WERI-Rb-1 (cell line): ENCODE measurements around the gene OBP2A.

Source experiments
- DNase-seq: peaks from one replicate; pipeline ENCODE4 v3.0.0-alpha.2; 2020
- H3K27ac ChIP-seq: fragments of 250-450 bp; sonication (Bioruptor Pico); 2 replicates; pipeline ENCODE4 v1.5.1; 2020; ENCODE audit warnings: mild to moderate bottlenecking, moderate library complexity
- H3K27me3 ChIP-seq: fragments of 250-450 bp; sonication (Bioruptor Pico); 2 replicates; pipeline ENCODE4 v1.5.1; 2021; ENCODE audit warnings: mild to moderate bottlenecking, low read depth, moderate library complexity; ENCODE audit not compliant: insufficient read depth, severe bottlenecking
- H3K36me3 ChIP-seq: fragments of 250-450 bp; sonication (Bioruptor Pico); 2 replicates; pipeline ENCODE4 v1.5.1; 2020; ENCODE audit warnings: mild to moderate bottlenecking, moderate library complexity
- H3K4me3 ChIP-seq: 2 replicates; pipeline ENCODE4 v1.5.1; 2011; ENCODE audit warnings: low read depth, mild to moderate bottlenecking, control low read depth, low read length
- H3K9me3 ChIP-seq: fragments of 250-450 bp; sonication (Bioruptor Pico); 2 replicates; pipeline ENCODE4 v1.5.1; 2021; ENCODE audit warnings: mild to moderate bottlenecking, moderate library complexity; ENCODE audit not compliant: severe bottlenecking
- CTCF ChIP-seq: IDR thresholded peaks from 2 replicates; pipeline ENCODE4 v1.5.1; 2011; ENCODE audit warnings: low read depth, mild to moderate bottlenecking, control low read depth, inconsistent platforms, low read length

The OBP2A gene

DNA sequence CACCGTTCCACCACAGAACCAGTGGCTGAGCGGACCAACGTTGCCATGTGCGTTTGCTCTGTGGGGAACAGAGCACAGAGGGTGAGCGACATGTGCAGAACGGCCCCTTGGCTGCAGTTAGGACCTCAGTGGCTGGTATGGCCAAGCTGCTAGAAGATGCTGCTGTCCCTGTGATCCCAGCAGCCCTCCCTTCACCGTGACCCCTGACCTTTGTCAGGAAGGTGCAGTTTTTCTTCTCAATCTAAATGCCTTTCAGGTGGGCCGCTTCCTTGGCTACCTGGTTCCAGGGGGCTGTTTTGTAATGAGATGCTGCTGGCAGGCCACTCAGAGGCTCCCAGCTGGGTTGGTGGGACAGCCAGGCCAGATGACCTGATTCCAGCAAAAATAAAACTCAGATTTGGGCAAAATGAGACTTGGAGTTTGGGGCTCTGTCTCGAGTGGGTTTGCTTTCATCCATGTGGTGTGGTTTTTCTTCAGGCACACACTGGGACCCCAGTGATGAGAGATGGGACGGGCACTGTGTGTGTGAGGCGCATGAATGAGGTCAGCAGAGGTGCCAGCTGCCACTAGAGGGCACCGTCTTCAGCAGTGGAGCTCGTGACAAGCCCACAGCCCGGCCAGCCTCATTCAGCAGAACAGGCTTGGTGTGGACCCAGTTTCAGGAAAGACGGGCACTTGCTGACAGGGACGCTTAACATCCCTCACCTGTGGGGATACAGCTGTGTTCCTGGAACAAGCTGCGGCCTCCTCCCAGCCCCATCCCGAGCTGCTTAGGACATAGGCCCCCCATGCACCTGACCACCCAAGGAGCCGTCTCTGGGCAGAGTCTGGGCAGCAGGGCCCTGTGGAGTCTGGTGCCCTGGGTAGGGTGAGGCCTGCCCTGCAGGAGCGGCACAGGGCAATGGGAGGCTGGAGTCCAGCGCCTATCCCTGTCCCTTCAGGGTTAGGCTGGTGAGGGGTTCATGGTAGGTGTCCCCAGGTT, 41.4 kb upstream of the OBP2A start:
- H3K36me3 ChIP-seq, result peaks cover 51% of the 10 kb centered on the region
- DNase-seq, result peak; percentile 77
- peak overlapping the region; percentile 81 for H3K27ac ChIP-seq
- H3K4me3 ChIP-seq, result no peak overlapping the region
- no peaks in the 10 kb centered on the region for H3K27me3 ChIP-seq
- peak; percentile 97 for TF ChIP-seq CTCF
- peaks cover 7% of the 10 kb centered on the region for H3K9me3 ChIP-seq

GRCh38 chr9:135505406-135506187, 40.3 kb upstream of the OBP2A start:
- Histone ChIP-seq H3K27ac (peak overlapping the region; percentile 81), H3K27me3 (no peaks in the 10 kb centered on the region), H3K9me3 (peaks cover 7% of the 10 kb centered on the region), H3K36me3 (peaks cover 49% of the 10 kb centered on the region), H3K4me3 (no peak overlapping the region)
- no peak for DNase-seq
- no peak for TF ChIP-seq CTCF

DNA sequence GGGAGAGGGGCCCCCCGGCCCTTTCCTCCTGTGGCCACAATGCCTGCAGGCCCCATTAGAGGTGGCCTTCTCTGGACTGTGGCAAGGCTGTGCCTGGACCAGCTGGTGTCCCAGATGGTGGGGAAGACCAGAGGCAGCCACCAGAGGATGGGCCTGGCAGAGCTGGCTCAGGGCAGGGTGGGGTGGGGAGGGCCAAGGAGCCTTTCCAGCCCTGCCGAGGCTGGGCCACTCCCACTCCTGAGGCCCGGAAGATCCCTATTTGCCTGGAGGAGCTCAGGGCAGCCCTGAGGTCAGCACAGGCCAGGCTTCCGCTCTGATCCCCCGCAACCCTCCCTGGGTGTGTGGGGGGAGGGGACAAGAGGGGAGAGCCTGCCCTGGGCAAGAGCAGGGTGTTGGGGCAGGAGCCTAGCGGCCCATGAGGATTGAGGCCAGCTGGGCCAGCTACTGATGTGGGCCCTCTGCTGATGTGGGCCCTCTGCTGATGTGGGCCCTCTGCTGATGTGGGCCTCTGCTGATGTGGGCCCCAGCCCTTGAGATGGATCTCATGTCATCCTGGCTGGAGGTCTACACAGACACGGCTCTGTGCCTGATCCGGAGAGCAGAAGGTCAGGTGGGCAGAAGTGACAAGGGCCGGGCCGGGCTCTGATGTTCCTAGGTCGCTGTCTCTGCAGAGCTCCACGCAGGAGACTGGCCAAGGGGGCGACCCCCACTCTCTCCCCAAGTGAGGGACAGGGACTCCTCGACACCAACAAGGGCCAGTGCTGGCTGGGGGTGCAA, 39.4 kb upstream of the OBP2A start:
- TF ChIP-seq CTCF, result no peak
- Histone ChIP-seq H3K27me3 (no peaks in the 10 kb centered on the region), H3K9me3 (peaks cover 7% of the 10 kb centered on the region), H3K36me3 (peaks cover 40% of the 10 kb centered on the region), H3K27ac (peak overlapping the region; percentile 81), H3K4me3 (no peak overlapping the region)
- peak; percentile 92 for DNase-seq

DNA sequence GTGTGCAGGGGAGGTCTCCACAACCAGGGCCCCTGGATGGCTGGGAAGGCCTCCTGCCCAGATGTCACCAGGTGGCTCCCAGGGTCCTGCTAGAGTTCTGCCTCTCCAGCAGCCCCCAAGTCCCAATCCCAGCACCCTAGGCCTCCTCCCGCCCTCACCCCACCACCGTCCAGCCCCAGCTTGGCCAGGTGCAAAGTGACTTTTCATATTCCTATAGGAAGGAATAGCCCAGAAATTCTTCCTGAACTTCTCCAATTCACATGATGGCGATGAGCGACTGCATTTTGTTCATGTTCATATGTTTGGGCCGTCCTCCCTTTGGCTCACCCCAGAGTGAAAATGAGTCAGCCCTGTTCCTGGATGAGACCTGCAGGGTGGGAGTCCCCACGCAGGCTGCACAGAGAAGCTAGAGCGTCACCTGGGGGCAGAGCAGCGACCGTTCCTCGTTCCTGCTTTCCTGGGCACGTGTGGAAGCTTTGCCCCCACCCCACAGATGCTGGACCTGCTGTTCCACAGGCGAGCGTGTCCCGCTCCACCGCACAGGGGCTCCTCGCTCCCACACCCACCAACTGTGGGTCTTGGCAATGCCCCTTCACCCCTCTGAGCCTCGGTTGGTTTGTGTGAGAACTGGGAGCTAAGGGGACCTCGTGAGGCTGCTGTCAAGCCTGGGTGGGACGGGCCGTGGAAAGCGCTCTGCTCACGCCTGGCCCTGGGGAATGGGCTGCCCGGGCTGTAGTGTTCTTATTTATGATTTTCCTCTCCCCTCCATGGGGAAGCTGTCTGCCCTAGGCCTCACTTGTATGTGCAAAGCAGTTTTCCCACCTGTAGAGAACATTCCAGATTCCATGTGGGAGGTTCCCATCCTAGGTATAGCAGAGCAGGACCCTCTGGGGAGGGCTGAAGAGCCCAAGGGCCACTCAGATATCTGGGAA, 38.6 kb upstream of the OBP2A start:
- DNase-seq, result peak; percentile 10
- Histone ChIP-seq H3K27me3 (no peaks in the 10 kb centered on the region), H3K4me3 (no peak overlapping the region), H3K36me3 (peaks cover 32% of the 10 kb centered on the region), H3K9me3 (peaks cover 7% of the 10 kb centered on the region), H3K27ac (peak overlapping the region; percentile 81)
- no peak for TF ChIP-seq CTCF
